Right lobe of liver (tissue), 6 donors: ENCODE data around the gene TSEN2. TPM values are rescaled to one million over a fixed set of nuclear protein-coding genes. Genes with fewer than 3 reads are reported as not detected.

ENCODE experiments used
- ATAC-seq, 4 donors: fragments of 200-7000 bp; cut with Tn5 transposase; one replicate each; pipeline ENCODE4 v1.9.1; 2020; ENCODE audit warnings: mild to moderate bottlenecking in 4 of 4, moderate library complexity in 4 of 4
- DNase-seq, 3 donors: peaks; one replicate each; pipeline ENCODE4 v3.0.0-alpha.2; 2020
- H3K27ac ChIP-seq, 3 donors: fragments of 200-600 bp; one replicate each; pipeline ENCODE4 v1.8.0; 2022
- H3K27me3 ChIP-seq, 2 donors: fragments of 200-600 bp; one replicate each; pipeline ENCODE4 v1.8.0; 2022
- H3K36me3 ChIP-seq, 4 donors: fragments of 200-600 bp; sonication (generic) in 1 of 4; one replicate each; pipeline versions ENCODE4 v1.5.1 to v1.8.0; 2017 to 2022; ENCODE audit warnings: control low read depth in 1 of 4
- H3K4me1 ChIP-seq, 4 donors: fragments of 200-600 bp; sonication (generic) in 1 of 4; one replicate each; pipeline versions ENCODE4 v1.5.1 to v1.8.0; 2017 to 2022; ENCODE audit warnings: control low read depth in 1 of 4
- H3K4me3 ChIP-seq, 3 donors: fragments of 200-600 bp; one replicate each; pipeline ENCODE4 v1.8.0; 2022
- H3K9me3 ChIP-seq, 4 donors: fragments of 200-600 bp; sonication (generic) in 1 of 4; one replicate each; pipeline versions ENCODE4 v1.5.1 to v1.8.0; 2017 to 2022; ENCODE audit warnings: control low read depth in 1 of 4
- POLR2A ChIP-seq: fragments of 450-650 bp; IDR thresholded peaks from one replicate; pipeline ENCODE4 v1.6.1; 2017; ENCODE audit warnings: antibody characterized with exemption, mild to moderate bottlenecking
- WGBS: methylation state at CpG from one replicate; pipeline ENCODE4 v1.1.6; 2018; ENCODE audit warnings: low coverage, low lambda C conversion rate; ENCODE audit not compliant: insufficient coverage; ENCODE audit errors: missing lambda C conversion rate; 5-methylcytosine and 5-hydroxymethylcytosine counted together
- intact Hi-C, 2 donors: fragments of 100-400 bp; cut with DNase I; formaldehyde crosslinking; loops; one replicate each; pipeline versions ENCODE4 v1.11.2 to v1.14.1; 2022
- total RNA-seq, 6 experiments: library from RNA; depleted of rRNA in 2 of 6; stranded (reverse); fragments of >200 nt in 2 of 6; fragmentation: NEBNext Ultra II Directional in 3 of 6; extraction: Animal tissue kit (Norgen Biotek cat#: 25700) in 3 of 6; gene quantifications; one replicate each; pipeline versions ENCODE4 v1.1.0 to v1.2.4, GENCODE V29; 2016 to 2023
- TF ChIP-seq, protein P1 (sequence below), 4 donors: fragments of 200-600 bp in 3 of 4; fragments of 450-650 bp in 1 of 4; IDR thresholded peaks; one replicate each; pipeline versions ENCODE4 v1.5.1 to v1.8.0; 2016 to 2022; ENCODE audit warnings: antibody characterized with exemption in 4 of 4, mild to moderate bottlenecking in 2 of 4
- donor health status: DM: no; HTN: yes; CAD: no.
- donor health status: DM: no; HTN: no; CAD: no.
- donor health status: DM: no; HTN: no; CAD: no.
- donor health status: DM: no; HTN: yes; CAD: no.
- donor health status: DM: no; HTN: yes; CAD: no.

TSEN2 gene
- total RNA-seq, 6 experiments from 2014 or later = 4.7 to 9.2 (median 6.4) TPM

DNA sequence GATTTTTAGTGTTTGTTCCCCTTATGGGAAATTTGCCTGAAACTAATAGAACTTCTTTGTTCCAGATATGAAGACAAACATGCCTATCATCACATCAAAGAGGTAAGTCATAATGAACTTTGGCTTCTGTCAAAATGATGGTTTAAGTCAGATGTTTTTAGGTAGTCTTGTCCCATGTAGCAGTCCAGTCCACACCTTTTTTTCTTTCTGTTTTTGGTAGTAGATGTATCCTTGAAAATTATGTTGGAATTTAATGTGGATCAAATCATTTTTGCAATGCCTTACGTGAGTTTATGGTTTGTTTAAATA lies 12.1 kb downstream of the TSEN2 start:
- no peak overlapping the region for H3K27ac ChIP-seq
- DNase-seq (no peak), ATAC-seq (no peak)
- TF ChIP-seq, protein P1, sequence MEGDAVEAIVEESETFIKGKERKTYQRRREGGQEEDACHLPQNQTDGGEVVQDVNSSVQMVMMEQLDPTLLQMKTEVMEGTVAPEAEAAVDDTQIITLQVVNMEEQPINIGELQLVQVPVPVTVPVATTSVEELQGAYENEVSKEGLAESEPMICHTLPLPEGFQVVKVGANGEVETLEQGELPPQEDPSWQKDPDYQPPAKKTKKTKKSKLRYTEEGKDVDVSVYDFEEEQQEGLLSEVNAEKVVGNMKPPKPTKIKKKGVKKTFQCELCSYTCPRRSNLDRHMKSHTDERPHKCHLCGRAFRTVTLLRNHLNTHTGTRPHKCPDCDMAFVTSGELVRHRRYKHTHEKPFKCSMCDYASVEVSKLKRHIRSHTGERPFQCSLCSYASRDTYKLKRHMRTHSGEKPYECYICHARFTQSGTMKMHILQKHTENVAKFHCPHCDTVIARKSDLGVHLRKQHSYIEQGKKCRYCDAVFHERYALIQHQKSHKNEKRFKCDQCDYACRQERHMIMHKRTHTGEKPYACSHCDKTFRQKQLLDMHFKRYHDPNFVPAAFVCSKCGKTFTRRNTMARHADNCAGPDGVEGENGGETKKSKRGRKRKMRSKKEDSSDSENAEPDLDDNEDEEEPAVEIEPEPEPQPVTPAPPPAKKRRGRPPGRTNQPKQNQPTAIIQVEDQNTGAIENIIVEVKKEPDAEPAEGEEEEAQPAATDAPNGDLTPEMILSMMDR (IDR thresholded peaks at IDR 0.05) = no peak
- no peak for TF ChIP-seq POLR2A
- 100% methylated on average over 1 of the region's 1 CpG for WGBS
- no peak overlapping the region for H3K4me3 ChIP-seq
- H3K27me3 ChIP-seq = no peaks in the 10 kb centered on the region
- H3K4me1 ChIP-seq = no peaks in the 10 kb centered on the region
- intact Hi-C loops = no loop called here
- peaks cover 0 to 11% (median 2%) of the 10 kb centered on the region in 4 donors for H3K36me3 ChIP-seq
- no peaks in the 10 kb centered on the region for H3K9me3 ChIP-seq

GRCh38 chr3:12499474-12499873 lies 15.2 kb downstream of the TSEN2 start:
- TF ChIP-seq, protein P1 (IDR thresholded peaks at IDR 0.05) = no peak
- TF ChIP-seq POLR2A = no peak
- intact Hi-C loops = no loop called here
- no CpG with 5 or more reads among the region's 5 CpGs for WGBS
- ATAC-seq = no peak
- Histone ChIP-seq H3K4me1 (no peaks in the 10 kb centered on the region), H3K27me3 (no peaks in the 10 kb centered on the region), H3K9me3 (no peaks in the 10 kb centered on the region), H3K27ac (no peak overlapping the region), H3K36me3 (peaks cover 0 to 22% (median 2%) of the 10 kb centered on the region in 4 donors), H3K4me3 (no peak overlapping the region)
- no peak for DNase-seq

GRCh38 chr3:12501360-12502020 lies 17.2 kb downstream of the TSEN2 start:
- peaks cover 0 to 24% (median 2%) of the 10 kb centered on the region in 4 donors for H3K36me3 ChIP-seq
- no peaks in the 10 kb centered on the region for H3K4me1 ChIP-seq
- H3K27me3 ChIP-seq = no peaks in the 10 kb centered on the region
- no peak for DNase-seq
- H3K27ac ChIP-seq = no peak overlapping the region
- ATAC-seq = peak in 2 of 4 donors; percentile 20 to 35
- 77% methylated on average over 7 of the region's 7 CpGs for WGBS
- no peak for TF ChIP-seq POLR2A
- TF ChIP-seq, protein P1 (IDR thresholded peaks at IDR 0.05) = no peak
- intact Hi-C loops = no loop called here
- no peak overlapping the region for H3K4me3 ChIP-seq
- H3K9me3 ChIP-seq = no peaks in the 10 kb centered on the region

DNA sequence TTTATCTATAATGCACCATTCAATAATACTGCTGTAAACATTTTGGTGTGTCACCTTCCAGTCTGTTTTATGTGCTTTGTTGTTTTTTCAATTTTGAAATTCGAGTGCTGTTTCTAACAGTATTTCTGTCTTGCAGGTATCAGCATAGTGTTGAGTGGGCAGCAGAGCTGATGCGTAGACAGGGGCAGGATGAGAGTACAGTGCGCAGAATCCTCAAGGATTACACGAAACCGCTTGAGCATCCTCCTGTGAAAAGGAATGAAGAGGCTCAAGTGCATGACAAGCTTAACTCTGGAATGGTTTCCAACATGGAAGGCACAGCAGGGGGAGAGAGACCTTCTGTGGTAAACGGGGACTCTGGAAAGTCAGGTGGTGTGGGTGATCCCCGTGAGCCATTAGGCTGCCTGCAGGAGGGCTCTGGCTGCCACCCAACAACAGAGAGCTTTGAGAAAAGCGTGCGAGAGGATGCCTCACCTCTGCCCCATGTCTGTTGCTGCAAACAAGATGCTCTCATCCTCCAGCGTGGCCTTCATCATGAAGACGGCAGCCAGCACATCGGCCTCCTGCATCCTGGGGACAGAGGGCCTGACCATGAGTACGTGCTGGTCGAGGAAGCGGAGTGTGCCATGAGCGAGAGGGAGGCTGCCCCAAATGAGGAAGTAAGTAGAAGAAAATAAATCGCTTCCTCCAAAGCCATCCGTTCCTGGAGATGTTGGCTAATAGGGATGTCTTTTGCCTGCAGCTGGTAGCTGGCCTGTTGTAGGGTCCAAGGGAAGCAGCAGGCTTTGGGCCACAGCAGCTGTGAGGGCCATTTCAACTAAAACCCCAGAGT lies 19.1 kb downstream of the TSEN2 start:
- H3K4me1 ChIP-seq = no peaks in the 10 kb centered on the region
- no peaks in the 10 kb centered on the region for H3K9me3 ChIP-seq
- TF ChIP-seq POLR2A = no peak
- TF ChIP-seq, protein P1 (IDR thresholded peaks at IDR 0.05) = no peak
- intact Hi-C loops = no loop called here
- 86% methylated on average over 10 of the region's 18 CpGs for WGBS
- H3K36me3 ChIP-seq = peaks cover 0 to 24% (median 2%) of the 10 kb centered on the region in 4 donors
- DNase-seq (no peak), ATAC-seq (peak in 3 of 4 donors; percentile 11 to 39 (median 39))
- no peaks in the 10 kb centered on the region for H3K27me3 ChIP-seq
- H3K27ac ChIP-seq = no peak overlapping the region
- no peak overlapping the region for H3K4me3 ChIP-seq
